Activated T-helper 1 cell treated with anti-CD3 and anti-CD28 coated beads, Interleukin-12 subunit alpha, Interleukin-12 subunit beta, Interleukin-2, Interleukin-4 antibody, amounts not matched to agents 30 ng/mL and 10 ng/mL and 1 ng/mL, durations not matched to agents 14 hours and 24 hours and 36 hours (primary cell): ENCODE data around the gene POM121. TPM values are rescaled to one million over a fixed set of nuclear protein-coding genes. Genes with fewer than 3 reads are reported as not detected.
"Not testable (repeated sequence)": the region's sequence is repeated elsewhere in the genome, so short reads cannot be mapped to it uniquely, and the experiment has no call there.

Experiments
- DNase-seq: peaks from one replicate; pipeline ENCODE4 v3.0.0; 2021; ENCODE audit warnings: low spot score
- H3K27ac Mint-ChIP-seq: one replicate; pipeline ENCODE4 v1.8.0; 2021; ENCODE audit warnings: mild to moderate bottlenecking, mixed read lengths
- H3K27me3 Mint-ChIP-seq: one replicate; pipeline ENCODE4 v1.8.0; 2022; ENCODE audit warnings: mild to moderate bottlenecking, moderate library complexity, mixed read lengths; ENCODE audit not compliant: insufficient read depth
- H3K36me3 Mint-ChIP-seq: one replicate; pipeline ENCODE4 v1.8.0; 2021; ENCODE audit warnings: low read depth, mixed read lengths
- H3K4me1 Mint-ChIP-seq: one replicate; pipeline ENCODE4 v1.8.0; 2021; ENCODE audit warnings: low read depth, mixed read lengths
- H3K4me3 Mint-ChIP-seq: one replicate; pipeline ENCODE4 v1.8.0; 2021; ENCODE audit warnings: mild to moderate bottlenecking, moderate library complexity, mixed read lengths
- H3K9me3 Mint-ChIP-seq: one replicate; pipeline ENCODE4 v1.8.0; 2021; ENCODE audit warnings: mixed read lengths
- intact Hi-C: fragments of 100-400 bp; cut with micrococcal nuclease; formaldehyde crosslinking; loops from one replicate; pipeline ENCODE4 v1.15.1; 2024
- total RNA-seq: library from RNA; stranded (reverse); gene quantifications from 2 replicates; pipeline ENCODE4 v1.2.3, GENCODE V29; 2022

Gene POM121
- total RNA-seq: 64.0 and 67.5 TPM in 2 replicates

DNA sequence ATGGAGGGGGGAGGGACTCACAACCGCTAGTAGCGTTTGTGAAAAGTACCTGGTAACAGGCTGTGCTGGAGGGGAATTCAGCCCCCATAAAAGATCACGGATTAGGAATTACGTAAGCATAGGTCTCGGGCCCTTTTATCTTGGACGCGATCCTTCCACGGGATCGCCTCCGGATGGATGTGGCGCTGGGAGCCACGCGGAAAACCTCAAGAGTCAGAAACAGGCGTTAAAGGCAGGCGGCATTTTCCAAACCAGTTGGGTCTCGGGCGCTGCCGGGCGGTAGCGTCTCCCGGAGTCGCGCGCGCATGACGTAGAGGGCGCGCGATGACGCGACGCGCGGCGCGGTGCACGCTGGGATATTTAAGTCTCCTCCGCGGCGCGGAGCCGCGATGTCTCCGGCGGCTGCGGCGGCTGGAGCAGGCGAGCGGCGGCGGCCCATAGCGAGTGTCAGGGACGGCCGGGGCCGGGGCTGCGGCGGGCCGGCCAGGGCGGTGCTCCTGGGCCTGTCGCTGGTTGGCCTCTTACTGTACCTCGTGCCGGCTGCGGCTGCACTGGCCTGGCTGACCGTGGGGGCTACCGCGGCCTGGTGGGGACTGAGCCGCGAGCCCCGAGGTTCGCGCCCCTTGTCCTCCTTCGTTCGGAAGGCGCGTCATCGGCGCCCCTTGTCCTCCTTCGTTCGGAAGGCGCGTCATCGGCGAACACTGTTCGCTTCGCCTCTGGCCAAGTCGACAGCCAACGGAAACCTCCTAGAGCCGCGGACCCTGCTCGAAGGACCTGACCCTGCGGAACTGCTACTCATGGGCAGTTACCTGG lies at the start of gene POM121:
Gene POM121 (plus strand): TSS at position 363 of the 813 bp plus-strand sequence. CDS start 27 bp downstream, at position 390.
- peak; percentile 83 for DNase-seq
- peak within 1 kb of the TSS; percentile 100 for H3K27ac Mint-ChIP-seq
- peak within 1 kb of the TSS; percentile 99 for H3K4me3 Mint-ChIP-seq
- no peaks in the 10 kb centered on the region for H3K9me3 Mint-ChIP-seq
- peaks cover 31% of the 10 kb centered on the region for H3K36me3 Mint-ChIP-seq
- no peaks in the 10 kb centered on the region for H3K27me3 Mint-ChIP-seq
- peaks cover 27% of the 10 kb centered on the region for H3K4me1 Mint-ChIP-seq
- intact Hi-C loops: loop anchor here (1.0 to 2.0 kb wide), 2 partner anchors 46 to 97 kb away; partner anchors contain the start of gene TYW1B

DNA sequence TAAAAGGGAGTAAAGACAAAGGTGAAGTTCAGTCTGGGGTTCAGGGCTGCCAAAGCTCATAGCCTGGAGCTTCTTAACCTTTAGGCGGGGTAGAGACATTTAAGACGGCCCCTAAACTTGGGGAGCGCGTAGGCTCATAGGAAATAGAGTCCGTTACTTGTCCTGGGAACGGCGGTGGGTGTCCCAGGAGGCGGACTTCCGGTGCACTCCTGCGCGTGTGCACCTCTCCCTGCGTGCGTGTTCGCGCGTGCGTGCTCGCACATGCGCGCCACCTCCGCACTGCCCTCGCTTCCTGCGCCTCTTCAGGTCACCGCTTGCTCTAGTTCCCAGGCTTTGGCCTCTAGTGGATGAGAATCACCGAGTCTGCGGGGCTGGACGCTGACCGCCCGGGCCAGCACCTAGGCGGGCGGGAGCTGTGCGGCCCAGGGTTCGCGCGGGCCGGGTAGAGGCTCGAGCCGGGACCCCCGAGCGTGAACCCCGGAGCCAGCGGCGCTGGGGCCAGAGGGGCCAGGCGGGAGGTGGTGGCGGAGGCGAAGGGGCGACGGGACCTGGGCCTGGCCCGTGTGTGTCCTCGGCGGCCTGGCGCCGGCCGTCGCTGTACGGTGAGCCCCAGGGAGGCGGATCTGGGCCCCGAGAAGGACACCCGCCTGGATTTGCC lies 45.7 kb upstream of the POM121 start:
- peak overlapping the region; percentile 76 for H3K27ac Mint-ChIP-seq
- peaks cover 19% of the 10 kb centered on the region for H3K36me3 Mint-ChIP-seq
- H3K4me3 Mint-ChIP-seq: peak overlapping the region; percentile 98
- H3K27me3 Mint-ChIP-seq, H3K9me3 Mint-ChIP-seq: not testable (repeated sequence)
- peaks cover 13% of the 10 kb centered on the region for H3K4me1 Mint-ChIP-seq
- intact Hi-C loops: loop anchor here (1.0 to 2.0 kb wide), 2 partner anchors 46 to 51 kb away; partner anchors contain the start of genes POM121 and TYW1B
- DNase-seq: peak; percentile 73

- H3K27me3 Mint-ChIP-seq, H3K9me3 Mint-ChIP-seq: not testable (repeated sequence)
- DNase-seq: peak; percentile 34
- Mint-ChIP-seq H3K4me1 (peaks cover 13% of the 10 kb centered on the region), H3K4me3 (peak overlapping the region; percentile 98), H3K36me3 (peaks cover 19% of the 10 kb centered on the region), H3K27ac (peak overlapping the region; percentile 97)
- intact Hi-C loops: loop anchor here (1.0 to 2.0 kb wide), 2 partner anchors 45 to 51 kb away; partner anchors contain the start of genes POM121 and TYW1B
Measured at GRCh38 chr7:72879737-72880215, 45.1 kb upstream of the POM121 start.

- intact Hi-C loops, H3K9me3 Mint-ChIP-seq, H3K4me1 Mint-ChIP-seq, DNase-seq, H3K4me3 Mint-ChIP-seq, H3K27me3 Mint-ChIP-seq: not testable (repeated sequence)
- peak overlapping the region; percentile 22 for H3K27ac Mint-ChIP-seq
- peaks cover 22% of the 10 kb centered on the region for H3K36me3 Mint-ChIP-seq
Measured at GRCh38 chr7:72891750-72892149, 33.1 kb upstream of the POM121 start.

DNA sequence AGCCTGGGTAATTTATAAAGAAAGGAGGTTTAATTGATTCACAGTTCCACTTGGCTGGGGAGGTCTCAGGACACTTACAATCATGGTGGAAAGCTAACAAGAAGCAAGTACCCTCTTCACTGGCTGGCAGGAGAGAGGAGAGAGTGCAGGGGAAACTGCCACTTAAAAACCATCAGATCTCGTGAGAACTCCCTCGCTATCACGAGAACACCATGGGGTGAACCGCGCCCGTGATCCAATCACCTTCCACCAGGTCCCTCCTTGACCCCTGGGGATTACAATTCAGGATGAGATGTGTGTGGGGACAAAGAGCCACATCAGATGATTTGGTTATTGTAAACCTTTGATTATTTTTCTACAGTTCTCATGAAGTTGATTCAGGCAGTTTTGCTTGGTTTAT lies 20.2 kb upstream of the POM121 start:
- H3K4me1 Mint-ChIP-seq, H3K9me3 Mint-ChIP-seq, DNase-seq, H3K27me3 Mint-ChIP-seq, intact Hi-C loops, H3K4me3 Mint-ChIP-seq, H3K27ac Mint-ChIP-seq: not testable (repeated sequence)
- H3K36me3 Mint-ChIP-seq: peaks cover 39% of the 10 kb centered on the region

- H3K27me3 Mint-ChIP-seq, intact Hi-C loops, H3K4me3 Mint-ChIP-seq, H3K9me3 Mint-ChIP-seq, DNase-seq, H3K27ac Mint-ChIP-seq: not testable (repeated sequence)
- peaks cover 42% of the 10 kb centered on the region for H3K36me3 Mint-ChIP-seq
- peaks cover 13% of the 10 kb centered on the region for H3K4me1 Mint-ChIP-seq
Measured at GRCh38 chr7:72908422-72908821, 16.5 kb upstream of the POM121 start.

GRCh38 chr7:72911395-72911794 lies 13.5 kb upstream of the POM121 start:
- not testable (repeated sequence) for H3K27ac Mint-ChIP-seq, H3K4me3 Mint-ChIP-seq

DNA sequence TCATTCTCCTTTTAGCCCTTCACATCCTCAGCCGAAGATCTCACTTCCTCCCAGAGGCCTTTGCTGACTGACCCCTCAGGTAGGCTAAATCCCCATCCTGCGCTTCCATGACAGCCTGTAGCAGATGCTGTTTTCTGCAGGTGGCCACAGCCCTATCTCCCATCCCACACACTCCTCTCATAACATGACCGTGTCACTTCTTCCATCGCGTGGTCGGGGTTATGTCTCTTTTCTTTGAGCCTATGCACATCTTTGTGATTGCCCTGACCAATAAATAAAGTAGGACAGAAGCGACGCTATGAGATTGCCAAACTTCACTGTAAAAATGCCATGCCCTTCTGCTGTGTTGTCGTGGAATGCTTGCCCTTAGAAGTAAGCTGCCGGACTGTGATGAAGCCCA lies 11.1 kb upstream of the POM121 start:
- H3K27ac Mint-ChIP-seq: peak overlapping the region; percentile 83
- H3K36me3 Mint-ChIP-seq: peaks cover 32% of the 10 kb centered on the region

More at GRCh38 chr7:72911395-72911794, 13.5 kb upstream of the POM121 start:
- Mint-ChIP-seq H3K4me1 (peaks cover 15% of the 10 kb centered on the region), H3K36me3 (peaks cover 42% of the 10 kb centered on the region)
- DNase-seq, H3K27me3 Mint-ChIP-seq, H3K9me3 Mint-ChIP-seq, intact Hi-C loops: not testable (repeated sequence)

GRCh38 chr7:72914756-72915525 lies 10.0 kb upstream of the POM121 start:
- not testable (repeated sequence) for H3K27ac Mint-ChIP-seq, H3K4me3 Mint-ChIP-seq, H3K9me3 Mint-ChIP-seq, H3K27me3 Mint-ChIP-seq
- DNase-seq: peak; percentile 45
- intact Hi-C loops: loop anchor here (2.0 kb wide), 2 partner anchors 84 to 92 kb away; no protein-coding TSS in a partner anchor
- Mint-ChIP-seq H3K36me3 (peaks cover 29% of the 10 kb centered on the region), H3K4me1 (peaks cover 15% of the 10 kb centered on the region)

More for the DNA sequence above, 11.1 kb upstream of the POM121 start:
- H3K4me1 Mint-ChIP-seq: peaks cover 15% of the 10 kb centered on the region
- not testable (repeated sequence) for H3K9me3 Mint-ChIP-seq, H3K27me3 Mint-ChIP-seq, DNase-seq, H3K4me3 Mint-ChIP-seq
- intact Hi-C loops: loop anchor here (2.0 kb wide), 2 partner anchors 83 to 91 kb away; no protein-coding TSS in a partner anchor

DNA sequence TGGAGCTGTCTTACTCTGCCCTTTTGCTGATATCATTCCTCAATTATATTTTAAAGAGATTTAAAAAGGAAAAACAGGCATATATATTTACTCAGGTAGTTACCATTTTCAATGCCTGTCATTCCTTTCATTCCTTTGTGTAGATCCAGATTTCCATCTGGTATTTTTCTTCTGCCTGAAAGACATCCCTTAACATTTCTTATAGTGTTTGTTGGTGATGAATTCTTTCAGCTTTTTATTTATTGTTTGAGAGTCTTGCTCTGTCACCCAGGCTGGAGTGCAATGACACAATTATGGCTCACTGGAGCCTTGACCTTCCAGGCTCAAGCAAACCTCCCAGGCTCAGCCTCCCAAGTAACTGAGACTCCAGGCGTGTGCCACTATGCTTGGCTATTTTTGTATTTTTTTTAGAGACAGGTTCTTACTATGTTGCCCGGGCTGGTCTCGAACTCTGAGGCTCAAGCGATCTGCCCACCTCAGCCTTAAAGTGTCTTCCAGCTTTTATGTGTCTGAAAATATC lies 5.6 kb upstream of the POM121 start:
- intact Hi-C loops: no loop called here
- no peaks in the 10 kb centered on the region for H3K9me3 Mint-ChIP-seq
- H3K27ac Mint-ChIP-seq: no peak overlapping the region

GRCh38 chr7:72924386-72924732 lies 536 bp upstream of the POM121 start:
- Mint-ChIP-seq H3K27me3 (no peaks in the 10 kb centered on the region), H3K27ac (peak overlapping the region; percentile 100), H3K4me1 (peaks cover 27% of the 10 kb centered on the region), H3K36me3 (peaks cover 28% of the 10 kb centered on the region), H3K9me3 (no peaks in the 10 kb centered on the region), H3K4me3 (peak overlapping the region; percentile 99)
- intact Hi-C loops: loop anchor here (1.0 to 2.0 kb wide), 2 partner anchors 46 to 96 kb away; partner anchors contain the start of gene TYW1B
- no peak for DNase-seq

More for the DNA sequence above, 5.6 kb upstream of the POM121 start:
- Mint-ChIP-seq H3K4me3 (no peak overlapping the region), H3K27me3 (no peaks in the 10 kb centered on the region), H3K4me1 (peaks cover 4% of the 10 kb centered on the region), H3K36me3 (peaks cover 9% of the 10 kb centered on the region)
- DNase-seq: no peak

- peak overlapping the region; percentile 99 for H3K4me3 Mint-ChIP-seq
- no peaks in the 10 kb centered on the region for H3K9me3 Mint-ChIP-seq
- H3K27me3 Mint-ChIP-seq: no peaks in the 10 kb centered on the region
- DNase-seq: no peak
- H3K27ac Mint-ChIP-seq: peak overlapping the region; percentile 91
- intact Hi-C loops: loop anchor here (2.0 kb wide), 1 partner anchor 47 kb away; no protein-coding TSS in a partner anchor
- H3K36me3 Mint-ChIP-seq: peaks cover 36% of the 10 kb centered on the region
- peaks cover 27% of the 10 kb centered on the region for H3K4me1 Mint-ChIP-seq
Measured at GRCh38 chr7:72925546-72926120, 738 bp downstream of the POM121 start.
